Vagina (tissue), 2 donors: Measurements from ENCODE around the gene TMA7. TPM values are rescaled to one million over a fixed set of nuclear protein-coding genes. Genes with fewer than 3 reads are reported as not detected.
A peak's percentile ranks its signal among the peaks of the same experiment; 100 is the strongest.

ENCODE experiments used
- DNase-seq, 2 donors: peaks; one replicate each; pipeline ENCODE4 v3.0.0-alpha.2; 2017; ENCODE audit errors: extremely low spot score in 2 of 2
- H3K27ac ChIP-seq: fragments of 200-600 bp; sonication (generic); one replicate; pipeline ENCODE4 v1.5.1; 2019
- H3K27me3 ChIP-seq: fragments of 200-600 bp; sonication (generic); one replicate; pipeline ENCODE4 v1.5.1; 2019
- H3K36me3 ChIP-seq, 2 donors: fragments of 200-600 bp; sonication (generic); one replicate each; pipeline ENCODE4 v1.5.1; 2017 to 2019
- H3K4me1 ChIP-seq: fragments of 200-600 bp; sonication (generic); one replicate; pipeline ENCODE4 v1.5.1; 2019
- H3K4me3 ChIP-seq, 2 donors: fragments of 200-600 bp; sonication (generic); 1 replicate in 1 of 2; 2 replicates in 1 of 2; pipeline ENCODE4 v1.5.1; 2016 to 2019
- H3K9me3 ChIP-seq: fragments of 200-600 bp; sonication (generic); one replicate; pipeline ENCODE4 v1.5.1; 2019
- CTCF ChIP-seq, 3 experiments: fragments of 450-650 bp in 2 of 3; fragments of 200-600 bp in 1 of 3; sonication (generic) in 1 of 3; IDR thresholded peaks; one replicate each; pipeline ENCODE4 v1.5.1; 2017 to 2019; ENCODE audit warnings: antibody characterized with exemption in 3 of 3, mild to moderate bottlenecking in 2 of 3, moderate library complexity in 2 of 3
- POLR2A ChIP-seq, 2 donors: fragments of 450-650 bp; IDR thresholded peaks; one replicate each; pipeline ENCODE4 v1.6.1; 2017; ENCODE audit warnings: antibody characterized with exemption in 2 of 2, mild to moderate bottlenecking in 2 of 2, moderate library complexity in 2 of 2
- POLR2AphosphoS5 ChIP-seq, 2 donors: sonication (generic); formaldehyde crosslinking; IDR thresholded peaks; one replicate each; pipeline ENCODE4 v1.9.0; 2017; ENCODE audit warnings: antibody characterized with exemption in 2 of 2, mild to moderate bottlenecking in 2 of 2, low read depth in 1 of 2; ENCODE audit not compliant: insufficient read depth in 1 of 2
- intact Hi-C: fragments of 100-400 bp; cut with DNase I; formaldehyde crosslinking; loops from one replicate; pipeline ENCODE4 v1.15.1; 2023
- total RNA-seq: library from RNA; depleted of rRNA; stranded (reverse); fragments of >200 nt; gene quantifications from one replicate; pipeline ENCODE4 v1.2.3, GENCODE V29; 2016

Gene TMA7
- total RNA-seq, 1 donor from 2014 or later, result 251 TPM

- Histone ChIP-seq H3K4me3 (peak overlapping the region; percentile 79 to 97), H3K36me3 (peaks cover 0 to 9% of the 10 kb centered on the region in 2 donors)
Observed at GRCh38 chr3:48428088-48428571, 11.9 kb upstream of the TMA7 start.

GRCh38 chr3:48428572-48429316 is 11.3 kb upstream of the TMA7 start:
- peak overlapping the region; percentile 79 to 97 for H3K4me3 ChIP-seq
- no peaks in the 10 kb centered on the region for H3K27me3 ChIP-seq
- TF ChIP-seq POLR2AphosphoS5 (IDR thresholded peaks at IDR 0.05; ENCODE audit: insufficient read depth in 1 of 2, low read depth in 1 of 2), result peak in 1 of 2 donors; percentile 65
- TF ChIP-seq CTCF (IDR thresholded peaks at IDR 0.05), result no peak
- TF ChIP-seq POLR2A (IDR thresholded peaks at IDR 0.05), result peak in 1 of 2 donors; percentile 43
- no peak for DNase-seq
- peaks cover 0 to 3% of the 10 kb centered on the region in 2 donors for H3K36me3 ChIP-seq
- peaks cover 89% of the 10 kb centered on the region for H3K4me1 ChIP-seq
- peak overlapping the region; percentile 85 for H3K27ac ChIP-seq
- intact Hi-C loops, result no loop called here
- H3K9me3 ChIP-seq, result no peaks in the 10 kb centered on the region

More at GRCh38 chr3:48428088-48428571, 11.9 kb upstream of the TMA7 start:
- H3K4me1 ChIP-seq, result peaks cover 89% of the 10 kb centered on the region
- no peaks in the 10 kb centered on the region for H3K9me3 ChIP-seq
- H3K27ac ChIP-seq, result peak overlapping the region; percentile 85
- DNase-seq, result no peak
- no peak for TF ChIP-seq POLR2AphosphoS5 (IDR thresholded peaks at IDR 0.05; ENCODE audit: insufficient read depth in 1 of 2, low read depth in 1 of 2)
- TF ChIP-seq CTCF (IDR thresholded peaks at IDR 0.05), result no peak
- TF ChIP-seq POLR2A (IDR thresholded peaks at IDR 0.05), result no peak
- intact Hi-C loops, result no loop called here
- H3K27me3 ChIP-seq, result no peaks in the 10 kb centered on the region

- H3K9me3 ChIP-seq, result no peaks in the 10 kb centered on the region
- TF ChIP-seq POLR2AphosphoS5 (IDR thresholded peaks at IDR 0.05; ENCODE audit: insufficient read depth in 1 of 2, low read depth in 1 of 2), result no peak
- no peak for TF ChIP-seq POLR2A (IDR thresholded peaks at IDR 0.05)
- no peak for TF ChIP-seq CTCF (IDR thresholded peaks at IDR 0.05)
- intact Hi-C loops, result no loop called here
- no peaks in the 10 kb centered on the region for H3K36me3 ChIP-seq
- peaks cover 89% of the 10 kb centered on the region for H3K4me1 ChIP-seq
- DNase-seq, result no peak
- peak overlapping the region; percentile 79 to 97 for H3K4me3 ChIP-seq
- H3K27me3 ChIP-seq, result no peaks in the 10 kb centered on the region
- peak overlapping the region; percentile 85 for H3K27ac ChIP-seq
Observed at GRCh38 chr3:48429317-48429959, 10.6 kb upstream of the TMA7 start.

- peak within 1 kb of the TSS; percentile 85 for H3K27ac ChIP-seq
- peak in 1 of 2 donors; percentile 97 for DNase-seq
- no peaks in the 10 kb centered on the region for H3K27me3 ChIP-seq
- H3K4me3 ChIP-seq, result peak within 1 kb of the TSS; percentile 79 to 97
- no peaks in the 10 kb centered on the region for H3K36me3 ChIP-seq
- H3K9me3 ChIP-seq, result no peaks in the 10 kb centered on the region
- intact Hi-C loops, result loop anchor here (10.0 kb wide), 1 partner anchor 155 kb away; no protein-coding TSS in a partner anchor
- peaks cover 89% of the 10 kb centered on the region for H3K4me1 ChIP-seq
- TF ChIP-seq CTCF (IDR thresholded peaks at IDR 0.05) (no peak), POLR2AphosphoS5 (IDR thresholded peaks at IDR 0.05; ENCODE audit: insufficient read depth in 1 of 2, low read depth in 1 of 2) (peak; percentile 30 to 73), POLR2A (IDR thresholded peaks at IDR 0.05) (peak in 1 of 2 donors; percentile 31)
Observed at GRCh38 chr3:48429960-48430707, 9.9 kb upstream of the TMA7 start, which contains the start of gene PLXNB1. TSS of gene PLXNB1 (minus strand) at chr3:48430086. CDS start at chr3:48424611, 5,475 bp downstream.
